Measurements from ENCODE around the gene DRC7.

Gene DRC7, protein sequence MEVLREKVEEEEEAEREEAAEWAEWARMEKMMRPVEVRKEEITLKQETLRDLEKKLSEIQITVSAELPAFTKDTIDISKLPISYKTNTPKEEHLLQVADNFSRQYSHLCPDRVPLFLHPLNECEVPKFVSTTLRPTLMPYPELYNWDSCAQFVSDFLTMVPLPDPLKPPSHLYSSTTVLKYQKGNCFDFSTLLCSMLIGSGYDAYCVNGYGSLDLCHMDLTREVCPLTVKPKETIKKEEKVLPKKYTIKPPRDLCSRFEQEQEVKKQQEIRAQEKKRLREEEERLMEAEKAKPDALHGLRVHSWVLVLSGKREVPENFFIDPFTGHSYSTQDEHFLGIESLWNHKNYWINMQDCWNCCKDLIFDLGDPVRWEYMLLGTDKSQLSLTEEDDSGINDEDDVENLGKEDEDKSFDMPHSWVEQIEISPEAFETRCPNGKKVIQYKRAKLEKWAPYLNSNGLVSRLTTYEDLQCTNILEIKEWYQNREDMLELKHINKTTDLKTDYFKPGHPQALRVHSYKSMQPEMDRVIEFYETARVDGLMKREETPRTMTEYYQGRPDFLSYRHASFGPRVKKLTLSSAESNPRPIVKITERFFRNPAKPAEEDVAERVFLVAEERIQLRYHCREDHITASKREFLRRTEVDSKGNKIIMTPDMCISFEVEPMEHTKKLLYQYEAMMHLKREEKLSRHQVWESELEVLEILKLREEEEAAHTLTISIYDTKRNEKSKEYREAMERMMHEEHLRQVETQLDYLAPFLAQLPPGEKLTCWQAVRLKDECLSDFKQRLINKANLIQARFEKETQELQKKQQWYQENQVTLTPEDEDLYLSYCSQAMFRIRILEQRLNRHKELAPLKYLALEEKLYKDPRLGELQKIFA

DNA sequence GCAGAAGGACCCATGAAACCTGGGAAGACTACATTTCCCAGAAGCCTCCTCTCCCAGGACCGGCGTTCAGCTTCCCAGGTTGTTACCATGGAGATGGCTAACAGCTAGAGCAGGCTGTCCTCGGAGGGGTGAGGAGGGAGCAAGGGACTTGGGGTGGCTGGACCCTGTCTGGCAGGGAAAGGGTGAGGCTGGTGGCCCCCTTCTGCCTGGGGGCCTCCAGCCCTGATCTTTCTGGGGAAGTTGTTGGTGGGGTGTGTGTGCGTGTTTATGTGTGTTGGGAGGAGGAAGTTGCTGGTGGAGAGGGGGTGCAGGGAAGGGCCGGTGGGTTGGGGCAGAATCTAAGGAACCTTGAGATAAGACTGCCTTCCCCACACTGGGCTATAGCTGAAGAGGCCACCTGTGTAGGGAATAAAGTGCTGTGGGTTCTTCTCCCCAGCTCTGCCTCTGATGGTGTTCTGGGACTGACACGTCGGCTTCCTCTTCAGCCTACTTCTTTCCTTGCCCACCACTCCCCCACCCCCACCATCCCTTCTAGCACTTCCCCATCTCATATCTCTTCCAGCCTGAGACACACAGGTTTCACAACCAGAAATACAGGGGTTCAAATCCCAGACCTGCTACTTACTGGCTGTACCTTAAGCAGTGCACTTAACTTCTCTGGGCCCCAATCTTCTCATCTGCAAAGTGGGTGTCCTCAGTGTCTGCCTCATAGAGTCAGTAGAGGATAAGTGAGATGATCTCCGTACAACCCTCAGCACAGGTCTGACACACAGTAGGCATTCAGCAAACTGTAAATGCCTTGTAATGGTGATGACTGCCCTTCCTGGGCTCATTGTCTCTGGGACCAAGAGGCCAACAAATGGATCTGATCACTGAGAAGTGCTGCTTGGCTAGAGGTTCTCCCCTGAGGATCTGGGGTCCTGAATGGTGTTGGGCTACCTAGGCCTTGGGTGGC, at the start of gene DRC7:
Gene DRC7 (plus strand): TSS at position 82 of the 955 bp plus-strand sequence. CDS start 3,144 bp downstream, outside the sequence.
- peak; percentile 51 for DNase-seq (ENCODE audit: low read depth)

DNA sequence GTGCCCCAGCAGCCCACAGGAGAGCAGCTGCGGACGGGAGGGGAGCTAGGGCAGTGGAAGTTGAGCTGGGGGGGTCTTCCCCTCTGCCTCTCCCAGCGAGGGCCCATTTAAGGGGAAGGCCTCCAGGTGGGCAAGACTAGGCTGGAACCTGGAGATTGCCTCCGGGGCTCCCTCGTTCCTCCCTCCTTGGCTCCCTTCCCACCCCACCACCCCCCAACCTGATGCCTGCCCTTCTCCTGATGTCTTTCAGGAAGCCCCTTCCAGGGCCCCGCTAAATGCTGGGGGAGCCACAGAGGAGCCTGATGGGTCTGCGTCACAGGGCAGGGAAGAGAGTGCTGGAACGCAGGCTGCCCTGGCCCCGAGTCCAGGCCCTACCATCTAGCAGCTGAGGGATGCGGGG, 49.4 kb upstream of the DRC7 start:
- DNase-seq (ENCODE audit: low read depth), result no peak

DNA sequence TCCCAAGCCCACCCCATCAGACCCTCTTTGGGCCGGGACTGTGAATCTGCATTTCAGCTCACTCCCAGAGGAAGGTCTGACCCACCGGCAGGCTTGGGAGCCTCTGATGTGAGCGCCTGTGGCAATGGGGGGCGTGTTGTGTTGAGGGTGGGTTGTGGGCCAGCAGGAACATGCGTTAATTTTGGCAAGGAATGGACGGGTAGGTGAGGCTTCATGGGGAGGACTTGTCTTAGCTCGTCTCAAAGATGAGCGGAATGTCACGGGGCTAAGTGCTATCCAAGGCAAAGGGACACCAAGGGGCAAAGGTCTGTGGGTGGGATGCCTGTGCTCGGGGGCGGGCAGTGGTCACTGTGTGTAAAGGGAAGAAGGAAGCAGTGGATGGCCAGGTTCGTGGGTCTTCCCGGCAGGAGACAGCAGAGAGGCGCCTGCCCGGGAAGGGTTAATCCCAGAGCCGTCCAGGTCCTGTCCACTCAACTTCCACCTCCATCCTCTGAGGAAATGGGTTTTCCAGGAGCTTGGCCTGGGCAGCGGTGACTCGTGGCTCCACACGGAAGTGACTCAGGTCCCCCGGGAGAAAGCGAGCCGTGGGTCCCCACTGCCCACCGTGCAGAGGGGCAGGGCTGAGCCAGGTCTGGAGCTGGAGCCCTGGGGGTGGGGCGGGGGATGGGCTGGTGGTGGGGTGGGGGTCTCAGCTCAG, 48.8 kb upstream of the DRC7 start:
- DNase-seq (ENCODE audit: low read depth), result peak; percentile 42

DNA sequence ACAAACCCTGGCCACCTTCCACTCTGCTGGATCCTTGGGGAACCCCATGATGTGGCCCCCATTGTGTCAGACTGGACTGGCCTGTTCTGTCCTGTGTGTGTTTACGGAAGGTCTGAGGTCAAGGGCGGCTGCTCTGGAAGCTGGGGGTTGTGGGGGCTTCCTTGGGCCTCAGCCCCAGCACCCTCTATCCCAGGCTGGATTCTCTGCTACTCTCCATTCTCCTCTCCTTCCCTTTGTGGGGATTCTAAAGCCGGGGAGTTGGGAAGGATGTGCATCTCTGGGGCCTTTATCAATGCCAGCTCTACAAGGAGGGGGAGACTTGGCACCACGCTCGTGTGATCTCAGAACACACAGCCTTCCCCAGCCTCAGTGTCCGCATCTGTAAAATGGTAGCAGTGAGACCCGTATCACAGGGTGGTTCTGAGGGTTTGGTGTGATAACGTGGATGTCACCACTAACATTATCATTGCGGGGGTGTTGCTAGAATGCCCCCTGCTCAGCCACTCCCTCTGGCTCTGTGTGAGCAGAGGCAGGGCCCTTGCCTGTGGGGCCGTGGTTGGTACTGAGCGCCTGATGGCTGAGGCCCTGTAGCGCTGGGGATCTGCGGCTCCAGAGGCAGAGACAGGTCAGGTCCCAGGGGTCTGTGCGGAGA, 48.1 kb upstream of the DRC7 start:
- DNase-seq (ENCODE audit: low read depth), result no peak

DNA sequence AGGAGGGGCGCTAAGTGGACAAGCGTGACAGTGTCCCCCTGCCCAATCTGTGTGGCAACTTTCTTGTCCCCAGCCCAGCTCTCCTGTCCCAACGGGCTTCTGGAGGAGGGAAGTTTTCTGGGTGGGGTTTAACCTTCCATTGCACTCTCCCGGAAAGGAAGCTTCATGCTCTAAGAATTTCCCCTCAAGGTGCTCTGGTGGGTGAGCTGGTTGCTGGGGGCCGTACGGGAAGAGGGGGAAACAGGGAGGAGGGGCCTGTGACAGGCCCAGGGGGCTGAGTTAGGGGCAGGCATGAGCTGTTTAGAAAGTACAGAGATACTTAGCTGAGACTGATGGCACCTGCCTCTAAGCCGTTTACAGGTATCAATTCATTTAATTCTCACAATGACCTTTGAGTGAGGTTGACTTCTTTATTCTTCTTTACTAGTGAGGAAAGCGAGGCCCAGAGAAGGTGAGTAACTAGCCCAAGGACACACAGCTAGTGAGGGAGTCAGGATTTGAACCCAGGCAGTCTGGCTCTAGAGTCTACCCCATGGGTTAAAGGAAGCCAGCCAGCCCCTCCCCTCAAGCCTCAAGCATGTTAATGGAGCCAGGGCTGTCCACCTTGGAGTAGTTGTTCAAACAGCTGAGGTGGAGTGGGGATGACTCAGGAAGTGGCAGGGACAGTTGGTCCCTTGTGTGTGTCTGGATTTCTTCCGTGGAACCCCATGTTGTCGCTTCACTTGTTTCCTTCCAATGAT, 47.3 kb upstream of the DRC7 start:
- DNase-seq (ENCODE audit: low read depth), result peak; percentile 14

DNA sequence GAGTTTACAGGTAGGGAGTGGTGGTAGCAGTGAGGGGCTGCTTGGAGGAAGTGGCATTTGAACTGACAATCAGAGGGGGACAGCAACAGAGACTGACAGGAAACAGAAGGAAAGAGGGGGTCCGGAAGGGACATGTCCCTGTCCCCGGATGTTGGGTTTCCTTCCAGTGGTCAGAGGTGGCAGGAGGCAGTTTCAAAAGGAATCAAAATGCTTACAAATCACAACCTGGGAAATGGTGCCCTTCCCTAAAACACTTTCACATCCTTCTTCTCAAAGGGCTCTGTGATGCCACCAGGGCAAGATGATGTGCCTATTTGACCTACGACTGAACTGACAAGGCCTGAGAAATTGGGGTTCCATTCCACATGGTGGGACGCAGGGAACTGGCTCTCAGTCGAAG, 46.5 kb upstream of the DRC7 start:
- no peak for DNase-seq (ENCODE audit: low read depth)

DNA sequence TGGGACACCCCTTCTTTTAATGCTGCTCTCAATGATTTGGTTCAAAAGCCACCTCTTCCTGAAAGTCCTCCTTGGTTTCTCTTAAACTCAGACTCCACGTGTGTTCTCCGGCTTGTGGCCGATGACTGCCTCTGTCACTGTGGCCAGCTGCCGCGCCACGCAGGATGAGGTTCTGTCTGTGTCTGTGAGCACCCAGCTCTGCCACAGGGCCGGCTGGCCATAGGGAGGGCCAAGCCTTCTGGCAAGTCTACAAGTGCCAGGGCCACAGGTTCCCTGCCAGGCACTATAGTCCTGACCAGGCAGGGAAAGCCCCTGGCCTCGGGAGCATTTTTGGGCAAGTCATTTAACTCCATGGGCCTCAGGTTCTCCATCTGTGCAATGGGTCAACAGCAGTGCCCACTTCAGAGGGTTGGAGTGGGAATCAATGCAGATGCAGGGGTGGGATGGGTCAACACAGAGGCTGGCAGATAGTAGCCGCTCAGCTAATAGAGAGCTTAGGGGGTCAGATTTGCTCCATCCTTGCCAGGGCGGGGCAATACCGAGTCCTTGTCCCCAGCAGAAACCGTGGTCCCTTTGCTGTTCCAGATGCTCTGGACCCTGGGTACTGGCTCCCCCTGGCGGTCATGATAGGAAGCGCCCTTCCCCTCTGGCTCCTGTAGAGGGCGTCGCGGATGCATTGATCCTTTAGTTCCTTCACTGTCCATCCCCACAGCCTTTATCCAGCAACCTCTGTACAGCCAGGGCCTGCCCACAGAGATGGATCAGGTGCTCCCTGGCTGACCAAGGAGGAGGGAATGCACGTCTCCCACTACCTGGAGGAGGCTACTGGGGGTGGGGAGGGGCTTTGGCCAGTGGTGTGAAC, 45.8 kb upstream of the DRC7 start:
- DNase-seq (ENCODE audit: low read depth), result peak; percentile 78

DNA sequence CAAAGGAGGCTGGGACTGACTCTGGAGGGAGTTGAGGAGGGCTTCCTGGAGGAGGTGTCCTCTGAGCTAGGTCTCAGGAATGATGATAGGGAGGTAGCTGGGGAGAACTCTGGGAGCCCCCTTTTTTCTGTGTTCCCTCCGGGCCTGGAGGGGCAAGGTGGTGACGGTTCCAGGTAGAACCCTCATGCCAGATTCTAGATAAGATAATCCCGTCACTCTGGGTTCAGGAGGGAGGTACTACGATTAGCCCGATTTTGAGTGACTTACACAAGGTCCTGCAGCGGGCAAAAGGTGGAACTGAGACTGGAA, 45.2 kb upstream of the DRC7 start:
- no peak for DNase-seq (ENCODE audit: low read depth)

DNA sequence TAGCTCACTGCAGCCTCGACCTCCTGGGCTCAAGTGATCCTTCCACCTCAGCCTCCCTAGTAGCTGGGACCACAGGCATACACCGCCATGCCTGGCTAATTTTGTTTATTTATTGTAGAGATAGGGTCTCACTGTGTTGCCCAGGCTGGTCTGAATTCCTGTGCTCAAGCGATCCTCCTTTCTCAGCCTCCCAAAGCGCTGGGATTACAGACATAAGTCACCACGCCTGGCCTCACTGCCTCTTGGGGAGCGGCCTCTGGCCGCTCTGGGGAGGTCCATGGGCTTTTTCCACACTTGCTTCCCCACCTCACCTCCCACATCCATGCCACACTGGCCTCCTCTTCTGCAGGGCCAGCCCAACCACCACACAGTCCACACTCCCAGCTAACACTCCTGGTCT, 44.8 kb upstream of the DRC7 start:
- no peak for DNase-seq (ENCODE audit: low read depth)

DNA sequence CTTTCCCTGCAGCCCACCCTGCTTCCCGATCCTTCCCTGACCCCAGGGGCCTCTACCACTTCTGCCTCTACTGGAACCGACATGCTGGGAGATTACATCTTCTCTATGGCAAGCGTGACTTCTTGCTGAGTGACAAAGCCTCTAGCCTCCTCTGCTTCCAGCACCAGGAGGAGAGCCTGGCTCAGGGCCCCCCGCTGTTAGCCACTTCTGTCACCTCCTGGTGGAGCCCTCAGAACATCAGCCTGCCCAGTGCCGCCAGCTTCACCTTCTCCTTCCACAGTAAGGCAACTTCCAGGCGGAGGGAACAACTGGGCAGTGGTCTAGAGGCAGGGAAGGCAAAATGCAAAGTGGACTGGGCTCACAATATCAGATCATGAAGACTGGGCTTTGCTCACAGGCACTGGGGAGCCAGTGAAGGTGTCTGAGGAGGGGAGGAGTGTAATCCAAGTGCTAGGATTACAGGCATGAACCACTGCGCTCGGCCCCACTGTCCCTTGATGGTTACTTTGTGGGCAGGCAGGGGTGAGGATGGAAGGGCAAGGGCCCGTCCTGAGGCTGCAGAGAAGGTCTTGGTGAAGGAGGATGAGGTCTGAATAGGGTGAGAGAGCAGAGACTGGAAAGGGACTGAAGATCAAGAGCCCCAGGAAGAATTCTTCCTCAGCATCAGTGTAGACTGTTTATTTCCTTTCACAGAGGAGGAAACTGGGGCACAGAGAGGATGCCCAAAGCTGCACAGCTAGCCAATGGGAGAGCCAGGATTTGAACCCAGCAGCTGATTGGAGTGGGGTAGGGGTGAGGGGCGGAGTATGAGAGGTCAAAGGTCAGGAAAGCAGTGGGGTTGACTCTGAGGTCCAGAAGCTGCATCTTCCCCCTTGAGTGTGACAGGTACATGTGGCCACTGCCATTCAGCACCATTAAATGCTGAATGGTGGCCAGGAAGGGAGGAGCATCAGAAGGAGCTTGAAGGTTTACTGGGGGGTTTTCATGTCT, 43.0 kb upstream of the DRC7 start:
- no peak for DNase-seq (ENCODE audit: low read depth)

DNA sequence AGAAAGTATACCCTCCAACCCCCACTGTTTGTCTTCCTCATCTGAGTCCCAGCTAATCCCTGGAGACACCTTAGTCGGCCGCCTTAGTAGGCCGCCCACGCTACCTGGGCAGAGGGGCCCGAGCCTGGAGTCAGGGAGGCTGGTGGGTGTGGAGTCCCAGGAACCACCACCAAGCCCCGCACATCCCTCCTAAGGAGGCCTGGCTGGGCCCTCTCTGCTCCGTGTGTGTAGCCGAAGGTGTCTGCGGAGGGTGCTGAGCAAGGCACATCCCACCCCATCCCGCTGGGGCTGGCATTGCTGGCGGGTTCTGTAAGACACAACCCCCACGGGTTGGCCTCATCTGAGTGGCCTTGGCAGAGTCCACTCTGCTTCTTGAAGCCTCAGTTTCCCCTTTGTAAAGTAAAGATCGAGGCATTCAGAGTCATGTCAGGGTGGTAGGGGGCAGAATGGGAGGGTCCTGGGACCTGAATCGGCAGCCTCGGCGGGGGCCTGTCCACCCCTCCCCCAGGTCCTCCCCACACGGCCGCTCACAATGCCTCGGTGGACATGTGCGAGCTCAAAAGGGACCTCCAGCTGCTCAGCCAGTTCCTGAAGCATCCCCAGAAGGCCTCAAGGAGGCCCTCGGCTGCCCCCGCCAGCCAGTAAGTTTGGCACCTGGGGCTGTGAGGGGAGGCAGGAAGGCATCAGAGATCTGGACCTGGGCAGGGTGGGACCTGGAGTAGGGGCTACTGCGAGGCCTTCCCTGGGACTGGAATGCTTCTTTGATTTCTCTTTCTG, 41.7 kb upstream of the DRC7 start:
- no peak for DNase-seq (ENCODE audit: low read depth)

DNA sequence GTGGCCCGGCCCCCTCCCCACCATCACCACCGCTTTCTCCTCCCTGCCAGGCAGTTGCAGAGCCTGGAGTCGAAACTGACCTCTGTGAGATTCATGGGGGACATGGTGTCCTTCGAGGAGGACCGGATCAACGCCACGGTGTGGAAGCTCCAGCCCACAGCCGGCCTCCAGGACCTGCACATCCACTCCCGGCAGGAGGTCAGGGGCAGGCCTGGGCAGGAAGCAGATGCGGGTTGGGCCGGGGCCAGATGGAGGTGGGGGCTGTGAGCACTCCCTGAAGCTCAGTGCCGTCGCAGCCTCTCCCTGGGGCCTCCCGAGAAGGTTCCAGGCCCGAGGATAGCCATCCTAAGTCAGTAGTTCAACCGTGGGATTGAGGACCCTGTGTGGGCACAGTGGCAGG, 40.7 kb upstream of the DRC7 start:
- no peak for DNase-seq (ENCODE audit: low read depth)

DNA sequence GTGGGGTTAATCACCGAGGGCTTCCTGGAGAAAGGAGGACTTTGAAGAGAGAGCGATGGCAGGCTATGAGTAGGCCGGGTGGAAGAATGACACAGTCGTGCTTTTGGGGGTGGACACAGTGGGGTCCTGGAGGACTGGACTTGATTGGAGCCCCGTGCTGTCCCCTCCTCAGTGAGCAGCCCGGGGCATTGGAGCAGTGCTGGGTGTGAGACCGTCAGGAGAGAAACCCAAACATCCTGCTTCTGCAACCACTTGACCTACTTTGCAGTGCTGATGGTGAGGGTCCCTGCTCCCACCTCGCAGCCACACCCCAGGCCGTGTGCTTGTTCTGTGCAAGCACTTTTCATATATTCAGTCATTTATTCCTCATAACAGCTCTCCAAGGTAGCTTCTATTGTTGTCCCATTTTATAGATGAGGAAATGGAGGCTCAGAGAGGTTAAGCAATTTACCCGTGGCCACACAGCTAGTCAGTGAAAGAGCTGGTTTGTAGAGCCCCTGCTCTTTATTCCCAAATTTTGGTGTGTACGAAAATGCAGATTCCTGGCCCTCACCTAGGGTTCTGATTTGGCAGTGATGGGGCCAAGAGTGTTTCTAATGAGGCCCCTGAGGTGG, 38.2 kb upstream of the DRC7 start:
- no peak for DNase-seq (ENCODE audit: low read depth)

DNA sequence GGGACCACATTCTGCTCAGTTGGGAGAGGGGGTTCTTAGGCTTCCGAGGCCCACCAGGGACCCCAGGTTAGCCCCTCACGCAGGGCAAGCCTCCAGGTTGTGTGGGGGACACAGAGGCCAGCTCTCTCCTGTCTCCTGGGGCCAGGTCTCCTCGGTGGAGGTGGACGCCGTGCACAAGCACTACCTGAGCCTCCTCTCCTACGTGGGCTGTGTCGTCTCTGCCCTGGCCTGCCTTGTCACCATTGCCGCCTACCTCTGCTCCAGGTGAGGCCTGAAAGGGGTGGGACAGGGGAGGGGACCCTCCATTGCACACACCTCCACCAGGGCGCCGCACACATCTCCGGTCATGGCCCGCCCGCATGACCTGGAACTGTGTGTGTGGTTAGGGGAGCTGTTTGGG, 37.4 kb upstream of the DRC7 start:
- DNase-seq (ENCODE audit: low read depth), result no peak

DNA sequence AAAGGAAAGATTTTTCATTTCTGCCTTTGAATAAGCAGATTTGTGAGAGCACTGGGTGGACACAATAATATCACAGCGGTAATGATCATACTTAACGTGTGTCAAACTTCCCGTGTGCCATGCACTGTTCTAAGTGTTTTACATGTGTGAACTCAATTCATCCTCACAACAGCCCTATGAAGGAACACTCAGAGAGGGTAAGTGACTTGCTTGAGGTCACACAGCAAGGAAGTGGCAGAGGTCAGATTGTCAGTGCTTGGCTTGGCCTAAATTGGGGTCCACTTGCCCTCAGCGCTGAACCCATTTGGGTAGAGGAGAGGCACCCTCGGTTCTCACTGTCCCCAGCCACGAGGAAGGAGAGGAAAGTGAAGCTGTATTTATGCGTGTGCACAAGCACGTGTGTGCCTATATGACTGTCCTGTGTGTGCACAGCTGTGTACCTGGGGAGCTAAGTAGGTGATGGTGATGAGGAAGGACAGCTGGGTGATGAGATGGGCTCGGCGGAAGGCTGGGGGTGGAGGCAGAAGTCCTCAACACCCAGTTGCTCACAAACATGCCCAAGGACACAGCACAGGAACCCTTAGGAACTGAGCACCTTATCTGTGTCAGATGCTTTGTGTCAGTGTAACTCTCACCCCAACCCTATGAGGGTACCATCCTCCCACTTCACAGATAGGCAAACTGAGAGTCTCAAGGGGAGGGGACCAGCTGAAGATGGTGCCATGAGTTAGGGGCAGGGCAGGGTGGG, 36.3 kb upstream of the DRC7 start:
- no peak for DNase-seq (ENCODE audit: low read depth)

All from EH (cell line).